DND-41 (cell line): ENCODE data around the gene SLC25A6.
A peak's percentile ranks its signal among the peaks of the same experiment; 100 is the strongest.

Source experiments
- ATAC-seq: fragments of 200-7000 bp; cut with Tn5 transposase; 3 replicates; pipeline ENCODE4 v1.9.1; 2021; ENCODE audit warnings: low read depth; ENCODE audit not compliant: insufficient read depth
- DNase-seq: peaks from one replicate; pipeline ENCODE4 v3.0.0-alpha.2; 2020
- H2AFZ ChIP-seq: 2 replicates; pipeline ENCODE4 v1.6.0; 2012; ENCODE audit warnings: low read depth, low read length
- H3K27ac ChIP-seq: 2 replicates; pipeline ENCODE4 v1.5.1; 2012; ENCODE audit warnings: low read length, inconsistent platforms
- H3K27me3 ChIP-seq: fragments of 200-600 bp; sonication (generic); 2 replicates; pipeline ENCODE4 v1.6.0; 2012; ENCODE audit warnings: low read length, mild to moderate bottlenecking, inconsistent platforms; ENCODE audit not compliant: insufficient read depth, poor library complexity
- H3K36me3 ChIP-seq: 2 replicates; pipeline ENCODE4 v1.5.1; 2012; ENCODE audit warnings: low read length, inconsistent platforms; ENCODE audit not compliant: insufficient read depth
- H3K4me1 ChIP-seq: 2 replicates; pipeline ENCODE4 v1.5.1; 2012; ENCODE audit warnings: mild to moderate bottlenecking, low read length; ENCODE audit not compliant: insufficient read depth
- H3K4me2 ChIP-seq: 2 replicates; pipeline ENCODE4 v1.6.0; 2012; ENCODE audit warnings: mild to moderate bottlenecking, moderate library complexity, low read length, inconsistent platforms; ENCODE audit not compliant: insufficient read depth
- H3K4me3 ChIP-seq, 2 experiments: fragments of 200-600 bp in 1 of 2; shearing (Covaris generic) in 1 of 2; 2 replicates each; pipeline ENCODE4 v1.5.1; 2012 to 2016; ENCODE audit warnings: inconsistent platforms in 2 of 2, low read length in 2 of 2, mild to moderate bottlenecking in 2 of 2, low read depth in 1 of 2, moderate library complexity in 1 of 2
- H3K79me2 ChIP-seq: 2 replicates; pipeline ENCODE4 v1.6.0; 2012; ENCODE audit warnings: low read length, inconsistent platforms; ENCODE audit not compliant: insufficient read depth
- H3K9ac ChIP-seq: 2 replicates; pipeline ENCODE4 v1.6.0; 2012; ENCODE audit warnings: low read depth, mild to moderate bottlenecking, inconsistent platforms, low read length, moderate library complexity
- H3K9me3 ChIP-seq: 2 replicates; pipeline ENCODE4 v1.5.1; 2012; ENCODE audit warnings: low read length, moderate library complexity, mild to moderate bottlenecking, inconsistent platforms; ENCODE audit not compliant: insufficient read depth, severe bottlenecking
- H4K20me1 ChIP-seq: 2 replicates; pipeline ENCODE4 v1.6.0; 2012; ENCODE audit warnings: low read length; ENCODE audit not compliant: insufficient read depth
- EZH2 ChIP-seq: IDR thresholded peaks from 3 replicates; pipeline ENCODE4 v1.6.1; 2012; ENCODE audit warnings: borderline replicate concordance, low read depth, mild to moderate bottlenecking, moderate library complexity, low read length, inconsistent platforms; ENCODE audit not compliant: severe bottlenecking
- TF ChIP-seq, protein P1 (sequence below): IDR thresholded peaks from 2 replicates; pipeline ENCODE4 v1.5.1; 2012; ENCODE audit warnings: borderline replicate concordance, low read length, moderate library complexity, mild to moderate bottlenecking; ENCODE audit not compliant: poor library complexity, severe bottlenecking; ENCODE audit errors: extremely low read depth

SLC25A6 gene

DNA sequence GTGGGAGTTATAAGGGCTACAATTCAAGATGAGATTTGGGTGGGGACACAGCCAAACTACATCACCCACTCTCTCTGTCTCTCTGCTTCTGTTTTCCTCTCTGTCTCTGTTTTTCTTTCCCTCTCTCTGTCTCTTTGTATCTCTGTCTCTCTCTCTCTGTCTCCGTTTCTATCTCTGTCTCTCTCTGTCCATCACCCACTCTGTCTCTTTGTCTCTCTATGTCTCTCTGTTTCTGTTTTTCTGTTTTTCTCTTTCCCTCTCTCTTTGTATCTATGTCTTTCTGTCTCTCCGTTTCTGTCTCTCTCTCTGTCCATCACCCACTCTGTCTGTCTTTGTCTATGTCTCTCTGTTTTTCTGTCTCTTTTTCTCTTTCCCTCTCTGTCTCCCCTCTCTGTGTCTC, 30.0 kb downstream of the SLC25A6 start:
- Histone ChIP-seq H3K27ac (no peak overlapping the region), H3K4me1 (no peaks in the 10 kb centered on the region), H2AFZ (no peak overlapping the region), H3K27me3 (no peaks in the 10 kb centered on the region), H3K4me2 (no peak overlapping the region), H3K9me3 (no peaks in the 10 kb centered on the region), H4K20me1 (no peaks in the 10 kb centered on the region), H3K9ac (no peak overlapping the region), H3K36me3 (no peaks in the 10 kb centered on the region), H3K4me3 (no peak overlapping the region), H3K79me2 (no peaks in the 10 kb centered on the region)
- ATAC-seq (no peak), DNase-seq (no peak)
- TF ChIP-seq, protein P1, sequence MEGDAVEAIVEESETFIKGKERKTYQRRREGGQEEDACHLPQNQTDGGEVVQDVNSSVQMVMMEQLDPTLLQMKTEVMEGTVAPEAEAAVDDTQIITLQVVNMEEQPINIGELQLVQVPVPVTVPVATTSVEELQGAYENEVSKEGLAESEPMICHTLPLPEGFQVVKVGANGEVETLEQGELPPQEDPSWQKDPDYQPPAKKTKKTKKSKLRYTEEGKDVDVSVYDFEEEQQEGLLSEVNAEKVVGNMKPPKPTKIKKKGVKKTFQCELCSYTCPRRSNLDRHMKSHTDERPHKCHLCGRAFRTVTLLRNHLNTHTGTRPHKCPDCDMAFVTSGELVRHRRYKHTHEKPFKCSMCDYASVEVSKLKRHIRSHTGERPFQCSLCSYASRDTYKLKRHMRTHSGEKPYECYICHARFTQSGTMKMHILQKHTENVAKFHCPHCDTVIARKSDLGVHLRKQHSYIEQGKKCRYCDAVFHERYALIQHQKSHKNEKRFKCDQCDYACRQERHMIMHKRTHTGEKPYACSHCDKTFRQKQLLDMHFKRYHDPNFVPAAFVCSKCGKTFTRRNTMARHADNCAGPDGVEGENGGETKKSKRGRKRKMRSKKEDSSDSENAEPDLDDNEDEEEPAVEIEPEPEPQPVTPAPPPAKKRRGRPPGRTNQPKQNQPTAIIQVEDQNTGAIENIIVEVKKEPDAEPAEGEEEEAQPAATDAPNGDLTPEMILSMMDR, result no peak
- TF ChIP-seq EZH2, result no peak

GRCh38 chrX:1361275-1361674, 30.6 kb downstream of the SLC25A6 start:
- DNase-seq (no peak), ATAC-seq (no peak)
- no peak overlapping the region for H2AFZ ChIP-seq
- H3K79me2 ChIP-seq, result no peaks in the 10 kb centered on the region
- H3K4me1 ChIP-seq, result no peaks in the 10 kb centered on the region
- H3K27me3 ChIP-seq, result no peaks in the 10 kb centered on the region
- H4K20me1 ChIP-seq, result no peaks in the 10 kb centered on the region
- no peaks in the 10 kb centered on the region for H3K9me3 ChIP-seq
- no peak overlapping the region for H3K4me2 ChIP-seq
- TF ChIP-seq, protein P1, result no peak
- TF ChIP-seq EZH2, result no peak
- H3K4me3 ChIP-seq, result no peak overlapping the region
- no peak overlapping the region for H3K27ac ChIP-seq
- H3K9ac ChIP-seq, result no peak overlapping the region
- no peaks in the 10 kb centered on the region for H3K36me3 ChIP-seq

- Histone ChIP-seq H3K4me2 (no peak overlapping the region), H3K27me3 (no peaks in the 10 kb centered on the region), H3K36me3 (no peaks in the 10 kb centered on the region), H3K4me1 (no peaks in the 10 kb centered on the region), H2AFZ (no peak overlapping the region), H3K9me3 (no peaks in the 10 kb centered on the region), H4K20me1 (no peaks in the 10 kb centered on the region), H3K4me3 (no peak overlapping the region), H3K27ac (no peak overlapping the region), H3K9ac (no peak overlapping the region), H3K79me2 (no peaks in the 10 kb centered on the region)
- no peak for DNase-seq
- TF ChIP-seq EZH2, result no peak
- TF ChIP-seq, protein P1, result no peak
- ATAC-seq, result no peak
Observed at GRCh38 chrX:1360171-1360570, 31.7 kb downstream of the SLC25A6 start.

DNA sequence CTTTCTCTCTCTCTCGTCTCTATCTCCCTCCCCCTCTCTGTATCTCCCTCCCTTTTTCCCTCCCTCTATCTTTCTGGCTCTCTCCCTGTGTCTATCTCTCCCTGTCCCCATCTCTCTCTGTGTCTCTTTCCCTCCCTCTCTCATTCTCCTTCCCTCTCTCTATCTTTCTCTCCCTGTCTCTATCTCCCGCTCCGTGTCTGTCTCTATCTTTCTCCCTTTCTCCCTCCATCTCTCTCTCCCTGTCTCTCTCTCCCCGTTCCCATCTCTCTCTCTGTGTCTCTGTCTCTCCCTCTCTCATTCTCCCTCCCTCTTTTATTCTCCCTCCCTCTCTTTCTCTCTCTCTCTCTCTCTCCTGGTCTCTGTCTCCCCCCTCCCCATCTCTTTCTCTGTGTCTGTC, 32.4 kb downstream of the SLC25A6 start:
- H4K20me1 ChIP-seq, result no peaks in the 10 kb centered on the region
- no peak overlapping the region for H3K4me3 ChIP-seq
- 0 out of 3 replicates have a peak, but pooled peaks have one; percentile 22 for ATAC-seq
- TF ChIP-seq, protein P1, result no peak
- no peak for TF ChIP-seq EZH2
- H3K36me3 ChIP-seq, result no peaks in the 10 kb centered on the region
- no peak overlapping the region for H3K9ac ChIP-seq
- no peak for DNase-seq
- H2AFZ ChIP-seq, result no peak overlapping the region
- no peaks in the 10 kb centered on the region for H3K9me3 ChIP-seq
- H3K4me1 ChIP-seq, result no peaks in the 10 kb centered on the region
- no peaks in the 10 kb centered on the region for H3K79me2 ChIP-seq
- no peaks in the 10 kb centered on the region for H3K27me3 ChIP-seq
- no peak overlapping the region for H3K4me2 ChIP-seq
- no peak overlapping the region for H3K27ac ChIP-seq
